ENCODE measurements around the gene CYFIP1.

- TF ChIP-seq CTCF (conservative IDR thresholded peaks at IDR 0.05 in 1 of 2, IDR thresholded peaks at IDR 0.05 in 1 of 2; ENCODE audit: low read depth in 1 of 2, low read length in 2 of 2) (no peak), EZH2 (IDR thresholded peaks at IDR 0.05; ENCODE audit: low read length, missing control alignments) (no peak)
Observed at GRCh38 chr15:22844421-22845288, 135.5 kb downstream of the CYFIP1 start.
